Brain microvascular endothelial cell (primary cell): ENCODE results near the gene CSNK1G2.

Experiments
- DNase-seq: peaks from one replicate; pipeline ENCODE4 v3.0.0-alpha.2; 2020
- H3K27ac ChIP-seq: fragments of 250-450 bp; sonication (Bioruptor Pico); 2 replicates; pipeline ENCODE4 v1.5.1; 2020; ENCODE audit warnings: mild to moderate bottlenecking, moderate library complexity
- H3K27me3 ChIP-seq: fragments of 250-450 bp; sonication (Bioruptor Pico); replicated peaks from 2 replicates; pipeline ENCODE4 v1.5.1; 2020; ENCODE audit warnings: mild to moderate bottlenecking
- H3K36me3 ChIP-seq: fragments of 250-450 bp; sonication (Bioruptor Pico); replicated peaks from 2 replicates; pipeline ENCODE4 v1.5.1; 2020; ENCODE audit warnings: mild to moderate bottlenecking
- H3K4me3 ChIP-seq: 2 replicates; pipeline ENCODE4 v1.5.1; 2011; ENCODE audit warnings: low read depth, mild to moderate bottlenecking, control low read depth, low read length, moderate library complexity
- in situ Hi-C: cut with HindIII; loops from 2 replicates; pipeline ENCODE4 v1.10.0; 2017; ENCODE audit warnings: low sequenced_read_pairs, low pct_ligation_motif_present
- TF ChIP-seq, protein P1 (sequence below): IDR thresholded peaks from 2 replicates; pipeline ENCODE4 v1.5.1; 2011; ENCODE audit warnings: low read depth, mild to moderate bottlenecking, moderate library complexity, low read length, control low read depth, inconsistent platforms; ENCODE audit errors: missing control alignments

CSNK1G2 gene

DNA sequence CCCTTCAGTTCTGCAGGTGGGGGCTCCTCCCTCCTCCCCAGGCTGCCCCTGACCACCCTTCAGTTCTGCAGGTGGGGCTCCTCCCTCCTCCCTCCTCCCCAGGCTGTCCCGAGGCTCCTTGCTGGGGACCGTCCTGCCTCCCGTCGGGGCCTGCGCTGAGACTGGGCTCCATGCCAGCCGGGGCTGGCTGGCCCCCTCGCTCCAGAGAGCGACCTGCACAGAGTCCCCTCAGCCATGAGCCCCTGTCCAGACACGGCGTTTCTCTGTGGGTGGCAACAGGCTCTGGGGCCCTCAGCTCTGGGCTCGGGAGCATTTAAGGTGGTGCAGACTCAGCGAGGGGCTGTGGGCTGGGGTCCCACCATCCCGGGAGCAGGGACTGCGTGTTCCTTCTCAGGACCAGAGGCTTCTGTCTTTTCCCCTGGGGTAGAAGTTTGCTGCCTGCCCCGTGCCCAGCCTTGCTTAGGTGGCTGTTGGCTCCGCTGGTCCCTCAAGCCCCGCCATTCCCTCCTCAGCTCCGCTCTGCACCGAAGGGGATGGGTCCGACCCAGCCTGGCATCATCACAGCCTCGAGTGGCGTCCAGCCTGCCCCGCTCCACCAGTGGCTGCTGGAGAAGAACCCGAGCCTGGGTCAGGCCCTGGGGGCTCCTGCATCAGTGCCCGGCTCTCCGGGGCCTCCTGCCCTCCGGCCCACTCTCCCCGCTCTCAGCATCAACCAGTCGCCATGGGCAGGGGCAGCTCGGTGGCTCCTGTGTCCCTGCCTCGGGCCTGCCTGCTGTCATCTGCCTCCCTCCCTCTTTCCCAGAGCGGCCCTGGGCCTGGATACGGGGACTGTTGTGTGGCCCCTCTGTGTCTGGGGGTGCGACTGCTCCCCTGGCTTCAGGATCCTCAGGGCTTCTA, 27.6 kb downstream of the CSNK1G2 start:
- Histone ChIP-seq H3K27me3 (no peaks in the 10 kb centered on the region), H3K27ac (no peak overlapping the region), H3K4me3 (no peak overlapping the region), H3K36me3 (no peaks in the 10 kb centered on the region)
- TF ChIP-seq, protein P1, sequence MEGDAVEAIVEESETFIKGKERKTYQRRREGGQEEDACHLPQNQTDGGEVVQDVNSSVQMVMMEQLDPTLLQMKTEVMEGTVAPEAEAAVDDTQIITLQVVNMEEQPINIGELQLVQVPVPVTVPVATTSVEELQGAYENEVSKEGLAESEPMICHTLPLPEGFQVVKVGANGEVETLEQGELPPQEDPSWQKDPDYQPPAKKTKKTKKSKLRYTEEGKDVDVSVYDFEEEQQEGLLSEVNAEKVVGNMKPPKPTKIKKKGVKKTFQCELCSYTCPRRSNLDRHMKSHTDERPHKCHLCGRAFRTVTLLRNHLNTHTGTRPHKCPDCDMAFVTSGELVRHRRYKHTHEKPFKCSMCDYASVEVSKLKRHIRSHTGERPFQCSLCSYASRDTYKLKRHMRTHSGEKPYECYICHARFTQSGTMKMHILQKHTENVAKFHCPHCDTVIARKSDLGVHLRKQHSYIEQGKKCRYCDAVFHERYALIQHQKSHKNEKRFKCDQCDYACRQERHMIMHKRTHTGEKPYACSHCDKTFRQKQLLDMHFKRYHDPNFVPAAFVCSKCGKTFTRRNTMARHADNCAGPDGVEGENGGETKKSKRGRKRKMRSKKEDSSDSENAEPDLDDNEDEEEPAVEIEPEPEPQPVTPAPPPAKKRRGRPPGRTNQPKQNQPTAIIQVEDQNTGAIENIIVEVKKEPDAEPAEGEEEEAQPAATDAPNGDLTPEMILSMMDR = no peak
- in situ Hi-C loops = no loop called here
- DNase-seq = no peak

DNA sequence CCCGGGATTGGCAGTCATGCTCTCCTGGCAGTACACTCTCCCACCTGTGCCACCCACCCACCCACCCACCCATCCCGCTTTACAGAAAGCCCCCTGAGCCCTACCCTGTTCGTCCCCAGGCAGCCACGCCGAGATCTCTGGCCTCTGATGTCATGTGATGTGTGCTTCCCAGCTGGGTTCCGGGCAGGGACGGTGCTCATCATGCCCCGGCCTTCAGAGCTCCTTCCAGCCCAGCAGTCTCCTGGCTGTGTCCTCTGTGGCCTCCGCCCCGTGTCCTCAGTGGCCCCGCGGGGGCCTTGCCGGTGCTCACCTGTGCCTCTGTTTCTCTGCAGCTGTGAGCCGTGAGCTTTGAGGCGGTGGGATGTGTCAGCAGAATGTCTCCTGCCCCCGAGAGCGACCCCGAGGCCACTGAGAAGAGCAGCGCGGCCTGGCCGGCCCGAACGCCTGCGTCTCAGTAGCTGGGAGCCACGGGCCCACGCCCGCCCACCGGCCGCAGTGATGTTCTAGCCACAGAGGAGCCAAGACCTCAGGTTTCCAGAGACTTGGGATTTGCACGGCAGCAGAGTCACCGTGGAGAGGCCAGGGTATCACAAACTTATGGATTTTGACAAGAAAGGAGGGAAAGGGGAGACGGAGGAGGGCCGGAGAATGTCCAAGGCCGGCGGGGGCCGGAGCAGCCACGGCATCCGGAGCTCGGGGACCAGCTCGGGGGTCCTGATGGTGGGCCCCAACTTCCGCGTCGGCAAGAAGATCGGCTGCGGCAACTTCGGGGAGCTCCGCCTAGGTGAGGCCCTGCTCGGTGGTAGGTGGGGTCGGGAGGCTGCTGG, 28.4 kb downstream of the CSNK1G2 start:
- in situ Hi-C loops = no loop called here
- TF ChIP-seq, protein P1 = no peak
- DNase-seq = no peak
- no peak overlapping the region for H3K4me3 ChIP-seq
- no peak overlapping the region for H3K27ac ChIP-seq
- H3K36me3 ChIP-seq = no peaks in the 10 kb centered on the region
- no peaks in the 10 kb centered on the region for H3K27me3 ChIP-seq

DNA sequence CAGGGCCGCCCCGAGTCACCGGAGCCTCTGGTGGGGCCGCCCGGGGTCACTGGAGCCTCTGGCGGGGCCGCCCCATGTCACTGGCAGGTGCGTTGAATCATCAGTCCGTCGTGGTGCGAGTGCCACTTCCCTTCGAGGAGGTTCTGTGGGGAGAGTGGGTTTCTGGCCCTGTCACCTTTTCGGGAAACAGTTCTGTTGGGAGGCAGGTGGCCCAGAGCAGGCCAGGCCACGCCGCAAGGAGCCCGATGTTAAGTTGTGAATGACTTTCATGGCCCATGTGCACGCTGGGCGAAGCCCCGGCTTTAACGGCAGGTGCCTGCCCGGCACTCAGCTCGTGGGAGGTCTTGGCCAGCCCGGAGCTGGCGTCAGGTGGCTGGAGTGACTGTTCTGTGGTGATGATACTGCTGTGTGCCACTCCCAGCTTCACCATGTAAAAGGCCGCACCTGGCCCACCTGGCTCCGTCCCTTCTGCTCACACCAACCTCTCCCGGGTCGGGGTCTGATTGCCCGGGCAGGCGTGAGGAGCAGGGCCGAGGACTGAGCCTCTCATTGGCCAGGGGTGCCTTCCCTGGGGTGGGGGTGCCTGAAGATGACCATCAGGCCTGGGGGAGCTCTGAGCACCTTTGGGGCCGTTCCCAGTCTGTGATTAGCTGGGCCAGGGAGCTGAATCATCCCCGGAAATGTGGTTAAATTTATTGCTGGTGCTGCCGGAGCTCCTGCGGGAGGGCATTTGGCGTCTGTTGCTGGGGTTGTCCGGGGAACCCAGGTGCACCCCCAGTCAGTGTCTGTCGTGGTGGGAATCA, 29.2 kb downstream of the CSNK1G2 start:
- TF ChIP-seq, protein P1 = no peak
- Histone ChIP-seq H3K27ac (no peak overlapping the region), H3K27me3 (no peaks in the 10 kb centered on the region), H3K4me3 (no peak overlapping the region), H3K36me3 (peaks cover 4% of the 10 kb centered on the region)
- DNase-seq = no peak
- in situ Hi-C loops = no loop called here

DNA sequence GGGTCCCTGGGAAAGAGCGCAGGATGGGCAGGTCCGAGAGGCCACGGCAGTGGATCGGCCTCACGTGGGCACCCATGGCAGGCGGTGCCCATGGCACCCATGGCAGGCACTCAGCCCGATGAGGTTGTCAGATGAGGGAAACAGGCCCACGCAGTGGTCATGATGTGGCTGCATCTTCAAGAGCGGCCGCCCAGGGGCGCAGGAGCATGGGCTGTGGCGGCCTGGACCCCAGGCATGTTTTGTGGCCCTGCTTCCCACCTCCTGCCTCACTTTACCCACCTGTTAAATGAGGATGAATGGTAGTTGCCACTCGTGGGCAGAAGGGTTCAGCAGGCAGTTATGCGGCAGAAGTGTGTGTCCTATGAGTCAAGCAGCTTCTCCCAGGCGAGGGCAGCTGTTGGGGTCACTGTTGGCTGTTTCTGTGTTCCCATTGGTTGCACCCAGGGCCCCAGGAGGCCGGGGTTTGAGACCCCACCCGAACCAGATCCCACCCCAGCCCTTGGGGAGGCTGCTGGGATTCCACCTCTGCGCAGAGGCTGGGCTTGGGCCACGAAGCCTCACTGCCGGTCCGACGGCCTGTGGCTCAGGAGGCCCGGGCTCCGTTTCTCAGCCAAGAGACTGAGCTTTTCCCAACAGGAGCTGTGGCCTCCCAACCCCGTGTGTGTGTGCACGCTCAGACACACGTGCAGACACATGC, 30.0 kb downstream of the CSNK1G2 start:
- H3K4me3 ChIP-seq = no peak overlapping the region
- in situ Hi-C loops = no loop called here
- peaks cover 7% of the 10 kb centered on the region for H3K36me3 ChIP-seq
- TF ChIP-seq, protein P1 = no peak
- DNase-seq = no peak
- no peaks in the 10 kb centered on the region for H3K27me3 ChIP-seq
- H3K27ac ChIP-seq = no peak overlapping the region
